Ureter (tissue), 1 donor: ENCODE data around the gene HDAC5. TPM values are rescaled to one million over a fixed set of nuclear protein-coding genes. Genes with fewer than 3 reads are reported as not detected.

ENCODE experiments used
- DNase-seq: peaks from one replicate; pipeline ENCODE4 v3.0.0-alpha.2; 2020; ENCODE audit warnings: low spot score
- total RNA-seq: library from RNA; stranded (reverse); gene quantifications from one replicate; pipeline ENCODE4 v1.2.4, GENCODE V29; 2023
- donor health status: DM: yes; HTN: yes; CAD: no.

The HDAC5 gene
- total RNA-seq, 1 donor from 2014 or later = 36.3 TPM

GRCh38 chr17:44029736-44030135 is 93.7 kb downstream of the HDAC5 start:
- DNase-seq = no peak

Other genes starting within 250 kb of the HDAC5 start
- 9.8 TPM for gene MPP2, start 216.1 kb downstream of the HDAC5 start, total RNA-seq
- not detected for gene PPY, start 181.2 kb downstream of the HDAC5 start, total RNA-seq
- not detected for gene PYY, start 169.7 kb downstream of the HDAC5 start, total RNA-seq
- 2.2 TPM for gene NAGS, start 119.0 kb downstream of the HDAC5 start, total RNA-seq
- gene TMEM101, start 108.7 kb downstream of the HDAC5 start, total RNA-seq = 20.3 TPM
- 62.5 TPM for gene LSM12, start 57.0 kb downstream of the HDAC5 start, total RNA-seq
- 76.2 TPM for gene G6PC3, start 52.9 kb downstream of the HDAC5 start, total RNA-seq
- 1.3 TPM for gene HROB, start 18.3 kb upstream of the HDAC5 start, total RNA-seq
- 0.36 TPM for gene ASB16, start 47.1 kb upstream of the HDAC5 start, total RNA-seq
- 41.4 TPM for gene TMUB2, start 63.3 kb upstream of the HDAC5 start, total RNA-seq
- gene ATXN7L3, start 76.2 kb upstream of the HDAC5 start, total RNA-seq = 66.7 TPM
- gene UBTF, start 96.0 kb upstream of the HDAC5 start, total RNA-seq = 108 TPM
- 0.08 TPM for gene SLC4A1, start 144.5 kb upstream of the HDAC5 start, total RNA-seq
- gene RUNDC3A, start 185.0 kb upstream of the HDAC5 start, total RNA-seq = 1.3 TPM
- gene SLC25A39, start 201.2 kb upstream of the HDAC5 start, total RNA-seq = 135 TPM
- 341 TPM for gene GRN, start 221.7 kb upstream of the HDAC5 start, total RNA-seq
- 0.78 TPM for gene FAM171A2, start 240.2 kb upstream of the HDAC5 start, total RNA-seq